Measurements from ENCODE around the gene OTULIN.
A peak's percentile ranks its signal among the peaks of the same experiment; 100 is the strongest.

OTULIN gene

DNA sequence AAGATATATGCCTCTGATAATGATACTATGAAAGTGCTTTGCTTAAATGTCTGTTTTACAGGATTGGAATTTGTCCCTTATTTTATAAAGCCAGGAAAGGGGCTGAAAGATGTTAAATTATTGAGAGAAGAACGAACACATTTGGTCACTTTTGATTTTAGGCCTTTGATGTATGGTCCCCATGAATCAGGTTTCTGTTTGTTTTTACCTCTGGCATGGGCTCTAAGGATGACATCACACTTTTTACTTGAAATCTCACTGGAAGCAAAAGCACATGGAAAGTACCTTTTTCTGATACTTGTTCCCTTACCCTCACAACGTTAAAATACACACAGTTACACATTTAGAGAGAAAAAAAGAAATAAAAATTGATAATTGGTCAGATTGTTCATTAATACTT is 6.9 kb downstream of the OTULIN start:
- H3K4me3 ChIP-seq (ENCODE audit: low read depth, low read length) = no peak overlapping the region
- H3K9me3 ChIP-seq (ENCODE audit: control insufficient read depth, insufficient read depth, low read depth, low read length) = no peaks in the 10 kb centered on the region
- ChIA-PET CTCF (interaction anchor here (0.6 to 0.8 kb wide), 2 partner anchors 21 to 38 kb away, joined by 3 read pairs; no protein-coding TSS in a partner anchor), POLR2A (interaction anchor here (0.7 kb wide), 1 partner anchor 14 kb away, joined by 3 read pairs; no protein-coding TSS in a partner anchor)
- peaks cover 11% of the 10 kb centered on the region for H3K4me1 ChIP-seq (ENCODE audit: control insufficient read depth, insufficient read depth, low read length)
- no peak overlapping the region for H3K27ac ChIP-seq (ENCODE audit: extremely low read depth, low read depth, low read length)
- peaks cover 7 to 12% of the 10 kb centered on the region in 2 experiments; a peak in 2 of 3 replicates for H3K36me3 ChIP-seq (ENCODE audit: control insufficient read depth in 2 of 2, insufficient read depth in 1 of 2, low read length in 2 of 2)
- TF ChIP-seq ZNF777 (tag by site-specific recombination; IDR thresholded peaks at IDR 0.05; ENCODE audit: borderline replicate concordance) (no peak), ZNF791 (tag by site-specific recombination; IDR thresholded peaks at IDR 0.05) (no peak), WT1 (tag by site-specific recombination; IDR thresholded peaks at IDR 0.05) (no peak), RBAK (tag by site-specific recombination; IDR thresholded peaks at IDR 0.05) (no peak), ZNF768 (tag by site-specific recombination; IDR thresholded peaks at IDR 0.05) (no peak), ZNF596 (tag by site-specific recombination; IDR thresholded peaks at IDR 0.05) (no peak), SALL2 (tag by site-specific recombination; IDR thresholded peaks at IDR 0.05; ENCODE audit: borderline replicate concordance) (no peak), TRIM28 (IDR thresholded peaks at IDR 0.05; ENCODE audit: borderline replicate concordance, low read length) (no peak), ZNF433 (tag by site-specific recombination; IDR thresholded peaks at IDR 0.05; ENCODE audit: low read depth) (no peak), ZNF529 (tag by site-specific recombination; IDR thresholded peaks at IDR 0.05; ENCODE audit: insufficient replicate concordance) (no peak), BCL11B (tag by site-specific recombination; IDR thresholded peaks at IDR 0.05; ENCODE audit: low read depth) (no peak), ZSCAN30 (tag by site-specific recombination; IDR thresholded peaks at IDR 0.05) (peak; percentile 14; the same call in 1 of the 2 replicates), ZNF214 (tag by site-specific recombination; IDR thresholded peaks at IDR 0.05; ENCODE audit: borderline replicate concordance) (no peak), ZNF362 (tag by site-specific recombination; IDR thresholded peaks at IDR 0.05) (no peak), ZXDB (tag by site-specific recombination; IDR thresholded peaks at IDR 0.05) (peak; percentile 54; the same call in 1 of the 2 replicates), ZNF658 (tag by site-specific recombination; IDR thresholded peaks at IDR 0.05) (no peak), ZNF521 (tag by site-specific recombination; IDR thresholded peaks at IDR 0.05) (no peak), ZBTB48 (tag by site-specific recombination; IDR thresholded peaks at IDR 0.05) (0 out of 2 replicates have a peak, but pooled peaks have one; percentile 30), ZFP37 (tag by site-specific recombination; IDR thresholded peaks at IDR 0.05) (peak; percentile 64; the same call in 1 of the 2 replicates), ZNF24 (tag by site-specific recombination; IDR thresholded peaks at IDR 0.05) (no peak), GLI2 (tag by site-specific recombination; IDR thresholded peaks at IDR 0.05; ENCODE audit: borderline replicate concordance, low read depth) (no peak), ZNF707 (tag by site-specific recombination; IDR thresholded peaks at IDR 0.05) (no peak), ZNF449 (tag by site-specific recombination; IDR thresholded peaks at IDR 0.05) (no peak)
- TF ChIP-seq, protein P1, sequence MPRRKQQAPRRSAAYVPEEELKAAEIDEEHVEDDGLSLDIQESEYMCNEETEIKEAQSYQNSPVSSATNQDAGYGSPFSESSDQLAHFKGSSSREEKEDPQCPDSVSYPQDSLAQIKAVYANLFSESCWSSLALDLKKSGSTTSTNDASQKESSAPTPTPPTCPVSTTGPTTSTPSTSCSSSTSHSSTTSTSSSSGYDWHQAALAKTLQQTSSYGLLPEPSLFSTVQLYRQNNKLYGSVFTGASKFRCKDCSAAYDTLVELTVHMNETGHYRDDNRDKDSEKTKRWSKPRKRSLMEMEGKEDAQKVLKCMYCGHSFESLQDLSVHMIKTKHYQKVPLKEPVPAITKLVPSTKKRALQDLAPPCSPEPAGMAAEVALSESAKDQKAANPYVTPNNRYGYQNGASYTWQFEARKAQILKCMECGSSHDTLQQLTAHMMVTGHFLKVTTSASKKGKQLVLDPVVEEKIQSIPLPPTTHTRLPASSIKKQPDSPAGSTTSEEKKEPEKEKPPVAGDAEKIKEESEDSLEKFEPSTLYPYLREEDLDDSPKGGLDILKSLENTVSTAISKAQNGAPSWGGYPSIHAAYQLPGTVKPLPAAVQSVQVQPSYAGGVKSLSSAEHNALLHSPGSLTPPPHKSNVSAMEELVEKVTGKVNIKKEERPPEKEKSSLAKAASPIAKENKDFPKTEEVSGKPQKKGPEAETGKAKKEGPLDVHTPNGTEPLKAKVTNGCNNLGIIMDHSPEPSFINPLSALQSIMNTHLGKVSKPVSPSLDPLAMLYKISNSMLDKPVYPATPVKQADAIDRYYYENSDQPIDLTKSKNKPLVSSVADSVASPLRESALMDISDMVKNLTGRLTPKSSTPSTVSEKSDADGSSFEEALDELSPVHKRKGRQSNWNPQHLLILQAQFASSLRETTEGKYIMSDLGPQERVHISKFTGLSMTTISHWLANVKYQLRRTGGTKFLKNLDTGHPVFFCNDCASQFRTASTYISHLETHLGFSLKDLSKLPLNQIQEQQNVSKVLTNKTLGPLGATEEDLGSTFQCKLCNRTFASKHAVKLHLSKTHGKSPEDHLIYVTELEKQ (tag by site-specific recombination; IDR thresholded peaks at IDR 0.05; ENCODE audit: borderline replicate concordance) = no peak
- TF ChIP-seq, protein P2, sequence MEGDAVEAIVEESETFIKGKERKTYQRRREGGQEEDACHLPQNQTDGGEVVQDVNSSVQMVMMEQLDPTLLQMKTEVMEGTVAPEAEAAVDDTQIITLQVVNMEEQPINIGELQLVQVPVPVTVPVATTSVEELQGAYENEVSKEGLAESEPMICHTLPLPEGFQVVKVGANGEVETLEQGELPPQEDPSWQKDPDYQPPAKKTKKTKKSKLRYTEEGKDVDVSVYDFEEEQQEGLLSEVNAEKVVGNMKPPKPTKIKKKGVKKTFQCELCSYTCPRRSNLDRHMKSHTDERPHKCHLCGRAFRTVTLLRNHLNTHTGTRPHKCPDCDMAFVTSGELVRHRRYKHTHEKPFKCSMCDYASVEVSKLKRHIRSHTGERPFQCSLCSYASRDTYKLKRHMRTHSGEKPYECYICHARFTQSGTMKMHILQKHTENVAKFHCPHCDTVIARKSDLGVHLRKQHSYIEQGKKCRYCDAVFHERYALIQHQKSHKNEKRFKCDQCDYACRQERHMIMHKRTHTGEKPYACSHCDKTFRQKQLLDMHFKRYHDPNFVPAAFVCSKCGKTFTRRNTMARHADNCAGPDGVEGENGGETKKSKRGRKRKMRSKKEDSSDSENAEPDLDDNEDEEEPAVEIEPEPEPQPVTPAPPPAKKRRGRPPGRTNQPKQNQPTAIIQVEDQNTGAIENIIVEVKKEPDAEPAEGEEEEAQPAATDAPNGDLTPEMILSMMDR (tag by site-specific recombination; IDR thresholded peaks at IDR 0.05) = no peak
- TF ChIP-seq, protein P3, sequence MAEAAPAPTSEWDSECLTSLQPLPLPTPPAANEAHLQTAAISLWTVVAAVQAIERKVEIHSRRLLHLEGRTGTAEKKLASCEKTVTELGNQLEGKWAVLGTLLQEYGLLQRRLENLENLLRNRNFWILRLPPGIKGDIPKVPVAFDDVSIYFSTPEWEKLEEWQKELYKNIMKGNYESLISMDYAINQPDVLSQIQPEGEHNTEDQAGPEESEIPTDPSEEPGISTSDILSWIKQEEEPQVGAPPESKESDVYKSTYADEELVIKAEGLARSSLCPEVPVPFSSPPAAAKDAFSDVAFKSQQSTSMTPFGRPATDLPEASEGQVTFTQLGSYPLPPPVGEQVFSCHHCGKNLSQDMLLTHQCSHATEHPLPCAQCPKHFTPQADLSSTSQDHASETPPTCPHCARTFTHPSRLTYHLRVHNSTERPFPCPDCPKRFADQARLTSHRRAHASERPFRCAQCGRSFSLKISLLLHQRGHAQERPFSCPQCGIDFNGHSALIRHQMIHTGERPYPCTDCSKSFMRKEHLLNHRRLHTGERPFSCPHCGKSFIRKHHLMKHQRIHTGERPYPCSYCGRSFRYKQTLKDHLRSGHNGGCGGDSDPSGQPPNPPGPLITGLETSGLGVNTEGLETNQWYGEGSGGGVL (tag by site-specific recombination; IDR thresholded peaks at IDR 0.05) = no peak
- TF ChIP-seq, protein P4, sequence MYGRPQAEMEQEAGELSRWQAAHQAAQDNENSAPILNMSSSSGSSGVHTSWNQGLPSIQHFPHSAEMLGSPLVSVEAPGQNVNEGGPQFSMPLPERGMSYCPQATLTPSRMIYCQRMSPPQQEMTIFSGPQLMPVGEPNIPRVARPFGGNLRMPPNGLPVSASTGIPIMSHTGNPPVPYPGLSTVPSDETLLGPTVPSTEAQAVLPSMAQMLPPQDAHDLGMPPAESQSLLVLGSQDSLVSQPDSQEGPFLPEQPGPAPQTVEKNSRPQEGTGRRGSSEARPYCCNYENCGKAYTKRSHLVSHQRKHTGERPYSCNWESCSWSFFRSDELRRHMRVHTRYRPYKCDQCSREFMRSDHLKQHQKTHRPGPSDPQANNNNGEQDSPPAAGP (tag by site-specific recombination; IDR thresholded peaks at IDR 0.05) = no peak
